ENCODE results near the gene CPPED1.
A peak's percentile ranks its signal among the peaks of the same experiment; 100 is the strongest.
"Not testable (repeated sequence)": the region's sequence is repeated elsewhere in the genome, so short reads cannot be mapped to it uniquely, and the experiment has no call there.

CPPED1 gene, protein sequence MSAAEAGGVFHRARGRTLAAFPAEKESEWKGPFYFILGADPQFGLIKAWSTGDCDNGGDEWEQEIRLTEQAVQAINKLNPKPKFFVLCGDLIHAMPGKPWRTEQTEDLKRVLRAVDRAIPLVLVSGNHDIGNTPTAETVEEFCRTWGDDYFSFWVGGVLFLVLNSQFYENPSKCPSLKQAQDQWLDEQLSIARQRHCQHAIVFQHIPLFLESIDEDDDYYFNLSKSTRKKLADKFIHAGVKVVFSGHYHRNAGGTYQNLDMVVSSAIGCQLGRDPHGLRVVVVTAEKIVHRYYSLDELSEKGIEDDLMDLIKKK

GRCh38 chr16:12803203-12804093, at the start of gene CPPED1:
Gene CPPED1 (minus strand): TSS chr16:12803887. CDS start chr16:12803776, 111 bp downstream.
- peak; percentile 90 for DNase-seq (ENCODE audit: low read depth)

- no peak for DNase-seq (ENCODE audit: low read depth)
These were observed 46.5 kb upstream of the CPPED1 start for GRCh38 chr16:12850186-12850585.

DNA sequence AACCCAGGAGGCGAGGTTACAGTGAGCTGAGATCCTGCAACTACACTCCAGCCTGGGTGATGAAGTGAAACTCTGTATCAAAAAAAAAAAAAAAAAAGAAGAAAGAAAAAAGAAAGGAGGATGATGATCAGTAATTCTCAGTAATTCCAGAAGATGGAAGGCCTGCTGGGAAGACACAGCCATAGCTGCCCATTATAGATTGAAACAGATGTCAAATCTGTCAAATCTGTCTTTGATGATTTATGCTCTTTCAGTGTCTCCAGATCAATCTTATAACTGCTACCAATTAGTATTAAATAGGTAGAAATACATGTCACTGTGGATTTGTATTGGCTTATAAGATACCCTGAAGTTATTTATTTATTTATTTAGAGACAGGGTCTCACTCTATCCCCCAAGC, 42.9 kb upstream of the CPPED1 start:
- no peak for DNase-seq (ENCODE audit: low read depth)

GRCh38 chr16:12845282-12845681, 41.6 kb upstream of the CPPED1 start:
- no peak for DNase-seq (ENCODE audit: low read depth)

- no peak for DNase-seq (ENCODE audit: low read depth)
These were observed 34.1 kb upstream of the CPPED1 start for GRCh38 chr16:12837756-12838155.

GRCh38 chr16:12837291-12837690, 33.6 kb upstream of the CPPED1 start:
- no peak for DNase-seq (ENCODE audit: low read depth)

GRCh38 chr16:12833926-12834325, 30.2 kb upstream of the CPPED1 start:
- no peak for DNase-seq (ENCODE audit: low read depth)

- no peak for DNase-seq (ENCODE audit: low read depth)
These were observed 25.6 kb upstream of the CPPED1 start for GRCh38 chr16:12829096-12829888.

DNA sequence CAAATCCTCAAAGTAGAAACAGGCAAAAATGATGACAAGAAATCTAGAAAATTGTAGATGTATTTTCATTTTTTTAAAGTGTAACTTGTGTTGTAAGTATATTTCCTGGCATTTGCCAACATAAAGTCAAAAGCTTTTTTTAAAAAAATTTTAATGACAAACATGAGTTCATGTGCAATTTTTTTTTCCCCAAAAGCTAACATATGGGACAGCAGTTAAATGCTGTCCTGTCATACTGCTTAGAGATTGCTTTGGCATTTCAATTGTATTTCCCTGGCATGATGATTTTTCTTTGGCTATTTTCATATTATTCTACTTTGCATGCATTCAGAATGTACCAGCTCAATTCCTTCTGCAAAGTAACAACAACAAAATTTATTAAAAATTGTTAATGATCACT, 24.5 kb upstream of the CPPED1 start:
- DNase-seq (ENCODE audit: low read depth) = no peak

DNA sequence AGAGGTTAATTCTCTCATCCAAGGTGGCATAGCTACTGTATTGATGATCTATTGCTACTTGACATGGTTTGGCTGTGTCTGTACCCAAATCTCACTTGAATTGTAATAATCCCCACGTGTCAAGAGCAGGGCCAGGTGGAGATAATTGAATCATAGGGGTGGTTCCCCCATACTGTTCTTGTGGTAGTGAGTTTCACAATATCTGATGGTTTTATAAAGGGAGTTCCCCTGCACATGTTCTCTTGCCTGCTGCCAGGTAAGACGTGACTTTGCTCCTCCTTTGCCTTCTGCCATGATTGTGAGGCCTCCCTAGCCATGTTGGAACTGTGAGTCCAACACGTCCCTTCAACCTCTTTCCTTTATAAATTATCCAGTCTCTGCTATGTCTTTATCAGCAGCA, 22.9 kb upstream of the CPPED1 start:
- DNase-seq (ENCODE audit: low read depth) = no peak

DNA sequence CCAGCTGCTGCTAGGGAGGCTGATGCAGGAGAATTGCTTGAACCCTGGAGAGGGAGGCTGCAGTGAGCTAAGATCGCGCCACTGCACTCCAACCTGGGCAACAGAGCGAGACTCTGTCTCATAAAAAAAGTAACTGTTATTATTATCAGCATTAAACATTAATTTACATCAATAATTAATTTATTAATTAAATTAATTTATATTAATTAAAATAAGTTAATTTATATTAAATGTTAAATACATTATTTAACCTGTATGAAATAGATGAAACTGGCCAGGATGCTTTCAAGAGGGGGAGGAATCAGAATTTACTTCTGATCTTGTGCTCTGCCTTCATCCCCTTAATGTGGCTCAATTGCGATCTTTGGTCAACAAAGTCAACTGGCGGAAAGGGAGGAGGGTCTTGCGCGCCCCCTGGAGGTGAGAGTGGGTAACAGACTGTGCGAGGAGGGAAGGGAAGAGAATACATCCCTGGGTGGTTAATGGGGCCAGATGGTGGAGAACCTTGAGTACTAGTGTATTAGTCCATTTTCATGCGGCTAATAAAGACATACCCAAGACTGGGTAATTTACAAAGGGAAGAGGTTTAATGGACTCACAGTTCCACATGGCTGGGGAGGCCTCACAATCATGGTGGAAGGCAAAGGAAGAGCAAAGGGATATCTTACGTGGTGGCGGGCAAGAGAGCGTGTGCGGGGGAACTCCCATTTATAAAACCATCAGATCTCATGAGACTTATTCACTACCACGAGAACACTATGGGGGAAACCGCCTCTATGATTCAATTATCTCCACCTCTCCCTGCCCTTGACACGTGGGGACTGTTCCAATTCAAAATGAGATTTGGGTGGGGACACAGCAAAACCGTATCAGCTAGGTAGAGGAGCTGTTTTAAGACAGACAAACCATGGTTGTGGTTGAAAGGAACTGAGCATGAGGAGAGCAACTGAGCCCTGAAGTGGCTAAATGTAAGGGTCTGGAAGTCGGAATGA, 15.7 kb upstream of the CPPED1 start:
- DNase-seq (ENCODE audit: low read depth) = peak; percentile 44

- DNase-seq (ENCODE audit: low read depth) = no peak
These were observed 14.6 kb upstream of the CPPED1 start for GRCh38 chr16:12818326-12818725.

- DNase-seq (ENCODE audit: low read depth) = peak; percentile 41
These were observed 13.1 kb upstream of the CPPED1 start for GRCh38 chr16:12816791-12817214.

DNA sequence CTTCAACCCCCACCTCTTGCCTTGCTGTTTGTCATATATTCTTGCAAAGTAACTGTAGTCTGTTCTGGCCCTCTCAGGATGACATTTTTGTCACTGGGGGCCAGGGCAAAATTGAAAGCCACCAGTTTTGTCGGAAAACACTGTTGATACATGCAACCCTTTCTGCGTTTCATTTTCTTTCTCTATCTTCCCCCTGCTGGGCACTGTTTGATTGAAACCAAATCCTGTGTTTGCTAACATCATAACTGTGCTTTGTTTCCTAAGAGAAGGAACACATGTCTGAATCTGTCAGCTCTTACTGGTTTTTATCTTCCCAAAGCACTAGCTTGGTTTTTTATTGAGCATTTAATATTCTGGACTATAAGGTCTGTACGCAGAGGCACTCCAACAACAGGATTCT, 11.7 kb upstream of the CPPED1 start:
- DNase-seq (ENCODE audit: low read depth) = no peak

DNA sequence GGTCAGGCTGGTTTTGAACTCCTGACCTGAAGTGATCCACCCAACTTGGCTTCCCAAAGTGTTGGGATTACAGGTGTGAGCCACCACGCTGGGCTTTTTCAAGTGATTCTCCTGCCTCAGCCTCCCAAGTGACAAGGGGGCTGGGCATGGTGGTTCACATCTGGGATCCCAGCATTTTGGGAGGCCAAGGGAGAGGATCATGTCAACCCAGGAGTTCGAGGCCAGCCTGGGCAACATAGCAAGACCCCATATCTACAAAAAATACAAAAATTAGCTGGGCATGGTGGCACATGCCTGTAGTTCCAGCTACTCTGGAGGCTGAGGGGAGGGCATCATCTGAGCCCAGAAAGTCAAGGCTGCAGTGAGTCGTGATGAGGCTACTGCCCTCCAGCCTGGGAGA, 10.0 kb upstream of the CPPED1 start:
- not testable (repeated sequence) for DNase-seq (ENCODE audit: low read depth)

- not testable (repeated sequence) for DNase-seq (ENCODE audit: low read depth)
These were observed 9.6 kb upstream of the CPPED1 start for GRCh38 chr16:12813321-12813720.

- DNase-seq (ENCODE audit: low read depth) = no peak
These were observed 8.0 kb upstream of the CPPED1 start for GRCh38 chr16:12811441-12812383.

GRCh38 chr16:12805066-12805465, 1.4 kb upstream of the CPPED1 start:
- no peak for DNase-seq (ENCODE audit: low read depth)

GRCh38 chr16:12804395-12804794, 708 bp upstream of the CPPED1 start:
- DNase-seq (ENCODE audit: low read depth) = no peak

DNA sequence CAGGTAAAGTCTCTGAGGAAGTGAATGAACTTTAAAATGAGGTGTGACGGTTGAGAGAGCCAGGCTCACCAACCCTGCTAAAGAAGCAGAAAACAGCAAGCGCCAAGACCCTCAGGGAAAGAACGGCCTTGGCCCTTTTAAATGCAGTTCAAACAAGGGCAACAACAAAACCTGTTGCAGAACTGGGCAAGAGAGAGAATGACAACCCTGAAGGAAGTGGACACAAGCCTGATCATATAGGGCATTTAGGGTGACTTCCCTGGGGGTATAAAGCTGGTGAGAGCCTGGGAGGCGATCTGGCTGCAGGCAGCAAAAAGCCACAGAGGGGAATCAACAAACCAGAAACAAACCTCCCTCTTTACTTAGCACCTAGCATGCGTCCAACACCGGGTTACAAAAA, 1.0 kb downstream of the CPPED1 start:
- DNase-seq (ENCODE audit: low read depth) = no peak

Measured in amniotic epithelial cell (primary cell).